AG09309 (cell line): Measurements from ENCODE around the gene DRG2.

Experiments
- DNase-seq: peaks from one replicate; pipeline ENCODE4 v3.0.0-alpha.2; 2010; ENCODE audit warnings: low read depth
- H3K4me3 ChIP-seq: 2 replicates; pipeline ENCODE4 v1.5.1; 2011; ENCODE audit warnings: mild to moderate bottlenecking, low read depth, low read length, moderate library complexity; ENCODE audit not compliant: control insufficient read depth
- TF ChIP-seq, protein P1 (sequence below): IDR thresholded peaks from 2 replicates; pipeline ENCODE4 v1.5.1; 2011; ENCODE audit warnings: mild to moderate bottlenecking, low read depth, low read length, inconsistent platforms; ENCODE audit not compliant: insufficient read depth, control insufficient read depth; ENCODE audit errors: missing control alignments

DRG2 gene

DNA sequence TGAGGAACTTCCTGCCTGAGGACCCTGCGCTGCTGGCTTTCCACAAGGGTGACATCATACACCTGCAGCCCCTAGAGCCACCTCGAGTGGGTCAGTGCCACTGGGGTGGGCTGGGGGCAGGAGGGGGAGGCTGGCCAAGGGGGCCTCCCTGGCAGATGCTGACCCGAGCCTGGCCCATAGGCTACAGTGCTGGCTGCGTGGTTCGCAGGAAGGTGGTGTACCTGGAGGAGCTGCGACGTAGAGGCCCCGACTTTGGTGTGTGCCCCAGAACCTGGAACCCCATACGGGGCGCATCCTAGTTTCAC is 69.2 kb downstream of the DRG2 start:
- TF ChIP-seq, protein P1, sequence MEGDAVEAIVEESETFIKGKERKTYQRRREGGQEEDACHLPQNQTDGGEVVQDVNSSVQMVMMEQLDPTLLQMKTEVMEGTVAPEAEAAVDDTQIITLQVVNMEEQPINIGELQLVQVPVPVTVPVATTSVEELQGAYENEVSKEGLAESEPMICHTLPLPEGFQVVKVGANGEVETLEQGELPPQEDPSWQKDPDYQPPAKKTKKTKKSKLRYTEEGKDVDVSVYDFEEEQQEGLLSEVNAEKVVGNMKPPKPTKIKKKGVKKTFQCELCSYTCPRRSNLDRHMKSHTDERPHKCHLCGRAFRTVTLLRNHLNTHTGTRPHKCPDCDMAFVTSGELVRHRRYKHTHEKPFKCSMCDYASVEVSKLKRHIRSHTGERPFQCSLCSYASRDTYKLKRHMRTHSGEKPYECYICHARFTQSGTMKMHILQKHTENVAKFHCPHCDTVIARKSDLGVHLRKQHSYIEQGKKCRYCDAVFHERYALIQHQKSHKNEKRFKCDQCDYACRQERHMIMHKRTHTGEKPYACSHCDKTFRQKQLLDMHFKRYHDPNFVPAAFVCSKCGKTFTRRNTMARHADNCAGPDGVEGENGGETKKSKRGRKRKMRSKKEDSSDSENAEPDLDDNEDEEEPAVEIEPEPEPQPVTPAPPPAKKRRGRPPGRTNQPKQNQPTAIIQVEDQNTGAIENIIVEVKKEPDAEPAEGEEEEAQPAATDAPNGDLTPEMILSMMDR, result no peak
- no peak overlapping the region for H3K4me3 ChIP-seq
- DNase-seq, result no peak
